GM13977 (cell line): ENCODE results near the gene KRTAP3-3.

Source experiments
- DNase-seq: peaks from one replicate; pipeline ENCODE4 v3.0.0; 2012; ENCODE audit warnings: low spot score
- in situ Hi-C: fragments of 300-500 bp; cut with MboI; formaldehyde crosslinking; loops from one replicate; pipeline ENCODE4 v1.12.0; 2022; ENCODE audit warnings: low sequenced_read_pairs, low pct_unique_long_range_greater_than_20kb, mixed read lengths, inconsistent platforms; ENCODE audit not compliant: unreplicated experiment
- TF ChIP-seq, protein P1 (sequence below): IDR thresholded peaks from 2 replicates; pipeline ENCODE4 v1.5.1; 2012; ENCODE audit warnings: mild to moderate bottlenecking, control low read depth; ENCODE audit not compliant: insufficient read depth; ENCODE audit errors: extremely low read depth, missing control alignments

KRTAP3-3 gene

GRCh38 chr17:40996829-40997228, 2.9 kb upstream of the KRTAP3-3 start:
- DNase-seq, result no peak
- in situ Hi-C loops, result no loop called here
- TF ChIP-seq, protein P1, sequence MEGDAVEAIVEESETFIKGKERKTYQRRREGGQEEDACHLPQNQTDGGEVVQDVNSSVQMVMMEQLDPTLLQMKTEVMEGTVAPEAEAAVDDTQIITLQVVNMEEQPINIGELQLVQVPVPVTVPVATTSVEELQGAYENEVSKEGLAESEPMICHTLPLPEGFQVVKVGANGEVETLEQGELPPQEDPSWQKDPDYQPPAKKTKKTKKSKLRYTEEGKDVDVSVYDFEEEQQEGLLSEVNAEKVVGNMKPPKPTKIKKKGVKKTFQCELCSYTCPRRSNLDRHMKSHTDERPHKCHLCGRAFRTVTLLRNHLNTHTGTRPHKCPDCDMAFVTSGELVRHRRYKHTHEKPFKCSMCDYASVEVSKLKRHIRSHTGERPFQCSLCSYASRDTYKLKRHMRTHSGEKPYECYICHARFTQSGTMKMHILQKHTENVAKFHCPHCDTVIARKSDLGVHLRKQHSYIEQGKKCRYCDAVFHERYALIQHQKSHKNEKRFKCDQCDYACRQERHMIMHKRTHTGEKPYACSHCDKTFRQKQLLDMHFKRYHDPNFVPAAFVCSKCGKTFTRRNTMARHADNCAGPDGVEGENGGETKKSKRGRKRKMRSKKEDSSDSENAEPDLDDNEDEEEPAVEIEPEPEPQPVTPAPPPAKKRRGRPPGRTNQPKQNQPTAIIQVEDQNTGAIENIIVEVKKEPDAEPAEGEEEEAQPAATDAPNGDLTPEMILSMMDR, result no peak

- in situ Hi-C loops, result no loop called here
- no peak for DNase-seq
- TF ChIP-seq, protein P1, result no peak
Observed at GRCh38 chr17:40995116-40995515, 1.2 kb upstream of the KRTAP3-3 start.

GRCh38 chr17:40993084-40993483, 880 bp downstream of the KRTAP3-3 start:
- DNase-seq, result no peak
- TF ChIP-seq, protein P1, result no peak
- in situ Hi-C loops, result no loop called here

GRCh38 chr17:40992666-40993065, 1.3 kb downstream of the KRTAP3-3 start:
- in situ Hi-C loops, result no loop called here
- DNase-seq, result no peak
- TF ChIP-seq, protein P1, result no peak

GRCh38 chr17:40986920-40987319, 7.0 kb downstream of the KRTAP3-3 start:
- in situ Hi-C loops, result no loop called here
- DNase-seq, result no peak
- TF ChIP-seq, protein P1, result no peak

DNA sequence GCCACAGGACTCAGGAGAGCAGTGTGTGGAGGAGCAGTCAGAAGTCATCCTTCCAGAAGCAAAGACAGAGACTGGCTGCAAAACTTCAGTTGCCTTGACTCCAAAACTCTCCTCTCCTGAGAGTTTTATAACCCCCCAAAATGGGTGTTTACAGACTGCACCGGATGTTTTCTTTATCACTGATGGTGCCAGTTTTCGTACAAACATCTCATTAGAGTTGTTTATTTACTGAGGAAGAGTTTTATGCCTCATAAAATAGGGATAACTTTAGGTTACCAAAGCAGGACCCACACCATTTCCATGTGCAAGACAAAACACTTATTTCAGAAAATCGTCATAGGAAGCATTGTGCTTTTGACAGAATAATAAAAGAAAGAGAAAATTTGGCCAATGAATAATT, 9.7 kb downstream of the KRTAP3-3 start, which contains the start of gene KRT40:
TSS of gene KRT40 (minus strand) at position 101 of the 400 bp plus-strand sequence. CDS start at position 48, 53 bp downstream.
- TF ChIP-seq, protein P1, result no peak
- in situ Hi-C loops, result no loop called here

GRCh38 chr17:40981115-40981514, 12.8 kb downstream of the KRTAP3-3 start:
- in situ Hi-C loops, result no loop called here
- TF ChIP-seq, protein P1, result no peak
- DNase-seq, result no peak

More for the DNA sequence above, 9.7 kb downstream of the KRTAP3-3 start, which contains the start of gene KRT40:
- no peak for DNase-seq
